ENCODE measurements around the gene SUPV3L1.
A peak's percentile ranks its signal among the peaks of the same experiment; 100 is the strongest.
"Not testable (repeated sequence)": the region's sequence is repeated elsewhere in the genome, so short reads cannot be mapped to it uniquely, and the experiment has no call there.

The SUPV3L1 gene

GRCh38 chr10:69179743-69180524 is at the start of gene SUPV3L1:
TSS of gene SUPV3L1 (plus strand) at chr10:69180234. CDS start at chr10:69180292, 58 bp downstream.
- peak; percentile 91 to 92 for DNase-seq

- no peak for DNase-seq
Measured at GRCh38 chr10:69130251-69130650, 49.8 kb upstream of the SUPV3L1 start.

GRCh38 chr10:69139961-69140360 is 40.1 kb upstream of the SUPV3L1 start:
- DNase-seq: no peak

GRCh38 chr10:69141304-69141703 is 38.7 kb upstream of the SUPV3L1 start:
- DNase-seq: no peak

- not testable (repeated sequence) for DNase-seq
Measured at GRCh38 chr10:69142074-69142473, 38.0 kb upstream of the SUPV3L1 start.

- DNase-seq: no peak
Measured at GRCh38 chr10:69142983-69143382, 37.1 kb upstream of the SUPV3L1 start.

GRCh38 chr10:69145329-69145728 is 34.7 kb upstream of the SUPV3L1 start:
- DNase-seq: no peak

GRCh38 chr10:69145864-69146263 is 34.2 kb upstream of the SUPV3L1 start:
- no peak for DNase-seq

GRCh38 chr10:69146759-69147158 is 33.3 kb upstream of the SUPV3L1 start:
- DNase-seq: no peak

- no peak for DNase-seq
Measured at GRCh38 chr10:69151984-69152383, 28.1 kb upstream of the SUPV3L1 start.

GRCh38 chr10:69153227-69153626 is 26.8 kb upstream of the SUPV3L1 start:
- DNase-seq: no peak

GRCh38 chr10:69160809-69161241 is 19.2 kb upstream of the SUPV3L1 start:
- DNase-seq: no peak

- DNase-seq: no peak
Measured at GRCh38 chr10:69168493-69168892, 11.5 kb upstream of the SUPV3L1 start.

- DNase-seq: no peak
Measured at GRCh38 chr10:69172241-69172982, 7.6 kb upstream of the SUPV3L1 start.

GRCh38 chr10:69175326-69175725 is 4.7 kb upstream of the SUPV3L1 start:
- not testable (repeated sequence) for DNase-seq

- DNase-seq: no peak
Measured at GRCh38 chr10:69176823-69177222, 3.2 kb upstream of the SUPV3L1 start.

GRCh38 chr10:69179089-69179742 is 818 bp upstream of the SUPV3L1 start:
- DNase-seq: peak in 1 of 2 donors; percentile 50

- peak; percentile 6 to 22 for DNase-seq
Measured at GRCh38 chr10:69180525-69181204, 631 bp downstream of the SUPV3L1 start.

GRCh38 chr10:69181433-69181832 is 1.4 kb downstream of the SUPV3L1 start:
- DNase-seq: no peak

- no peak for DNase-seq
Measured at GRCh38 chr10:69182005-69182404, 2.0 kb downstream of the SUPV3L1 start.

GRCh38 chr10:69186524-69186923 is 6.5 kb downstream of the SUPV3L1 start:
- DNase-seq: no peak

GRCh38 chr10:69201045-69201444 is 21.0 kb downstream of the SUPV3L1 start:
- DNase-seq: no peak

- DNase-seq: peak in 1 of 2 donors; percentile 38
Measured at GRCh38 chr10:69202332-69202731, 22.3 kb downstream of the SUPV3L1 start.

All from CD4-positive, alpha-beta T cell treated with Interleukin-1 beta for 1 hour (primary cell).